GM18868 (cell line): ENCODE results near the gene PRSS21.

ENCODE experiments used
- ATAC-seq: cut with Tn5 transposase; IDR thresholded peaks from one replicate; pipeline ENCODE4 v1.9.1; 2021; ENCODE audit warnings: mild to moderate bottlenecking, moderate library complexity; ENCODE audit not compliant: unreplicated experiment

PRSS21 gene

GRCh38 chr16:2859686-2860265, 42.7 kb downstream of the PRSS21 start:
- ATAC-seq = no peak

GRCh38 chr16:2860826-2861567, 44.0 kb downstream of the PRSS21 start:
- ATAC-seq = no peak

- ATAC-seq = no peak
Measured at GRCh38 chr16:2865651-2866050, 48.6 kb downstream of the PRSS21 start.

- no peak for ATAC-seq
Measured at GRCh38 chr16:2866431-2866830, 49.4 kb downstream of the PRSS21 start.

GRCh38 chr16:2867661-2867986, 50.6 kb downstream of the PRSS21 start:
- no peak for ATAC-seq

GRCh38 chr16:2867987-2868789, 51.2 kb downstream of the PRSS21 start:
- peak; percentile 89 for ATAC-seq
